GM21423 (cell line): ENCODE measurements around the gene GRK5.
"Not testable (repeated sequence)": the region's sequence is repeated elsewhere in the genome, so short reads cannot be mapped to it uniquely, and the experiment has no call there.

Source experiments
- ATAC-seq: cut with Tn5 transposase; IDR thresholded peaks from one replicate; pipeline ENCODE4 v1.9.1; 2021; ENCODE audit warnings: mild to moderate bottlenecking, moderate library complexity; ENCODE audit not compliant: unreplicated experiment

GRK5 gene

DNA sequence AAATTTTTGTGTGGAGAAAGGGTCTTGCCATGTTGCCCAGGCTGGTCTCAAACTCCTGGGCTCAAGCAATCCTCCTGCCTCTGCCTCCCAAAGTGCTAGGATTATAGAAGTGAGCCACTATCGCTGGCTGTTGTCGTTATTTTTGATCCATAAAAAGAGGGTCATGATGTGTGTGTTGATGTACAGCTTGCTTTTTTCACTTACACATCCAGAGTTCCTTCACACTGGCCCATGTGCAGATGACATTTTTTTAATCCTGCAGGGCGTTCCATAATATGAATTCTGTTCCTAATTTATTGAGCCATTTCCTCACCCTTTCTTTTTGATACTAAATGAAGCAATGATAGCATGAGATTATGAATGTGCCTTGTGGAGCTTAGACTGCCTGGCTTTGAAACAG lies 40.8 kb downstream of the GRK5 start:
- no peak for ATAC-seq

GRCh38 chr10:119248681-119249080 lies 41.3 kb downstream of the GRK5 start:
- no peak for ATAC-seq

GRCh38 chr10:119250641-119251314 lies 43.4 kb downstream of the GRK5 start:
- no peak for ATAC-seq

DNA sequence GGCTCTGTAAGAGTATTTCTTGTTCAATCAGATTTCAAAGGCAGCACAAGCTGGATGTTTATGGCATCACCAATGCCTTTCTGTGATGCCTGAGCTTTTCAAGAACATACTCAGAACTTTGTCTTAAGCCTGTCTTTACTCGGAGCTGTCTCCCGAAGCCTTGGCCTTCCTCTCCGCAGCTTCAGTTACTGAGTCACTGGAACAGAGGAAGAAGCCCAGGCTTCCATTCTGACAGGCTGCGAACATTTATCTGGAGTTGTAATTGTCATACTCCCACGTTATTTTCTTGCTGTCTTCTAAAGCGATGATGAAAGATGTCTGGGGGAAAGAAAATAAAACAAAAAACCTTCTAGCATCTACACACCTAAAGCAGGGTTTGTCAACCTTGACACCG lies 43.9 kb downstream of the GRK5 start:
- no peak for ATAC-seq

GRCh38 chr10:119252051-119252465 lies 44.7 kb downstream of the GRK5 start:
- no peak for ATAC-seq

- no peak for ATAC-seq
Observed at GRCh38 chr10:119252470-119253151, 45.2 kb downstream of the GRK5 start.

- no peak for ATAC-seq
Observed at GRCh38 chr10:119253433-119254174, 46.2 kb downstream of the GRK5 start.

- no peak for ATAC-seq
Observed at GRCh38 chr10:119254335-119254734, 47.0 kb downstream of the GRK5 start.

DNA sequence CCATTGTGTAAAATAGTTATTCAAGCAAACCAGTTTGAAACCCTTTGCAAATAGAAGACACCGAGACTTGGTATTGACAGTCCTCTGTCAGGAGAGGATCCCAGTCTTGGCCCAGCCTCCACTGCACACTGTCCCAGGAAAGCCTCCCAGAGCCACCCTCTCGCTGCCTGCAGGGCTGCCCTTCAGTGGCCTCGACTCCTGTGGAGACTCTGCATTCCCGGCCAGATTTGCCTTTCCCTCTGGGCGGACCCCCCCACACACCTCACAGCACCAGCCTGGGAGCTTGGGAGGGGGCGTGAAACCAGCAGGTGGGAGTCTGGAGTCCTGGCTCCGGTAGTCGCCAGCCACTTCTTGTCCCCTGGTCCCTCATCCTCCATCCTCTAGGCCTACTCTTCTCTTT lies 48.7 kb downstream of the GRK5 start:
- no peak for ATAC-seq

GRCh38 chr10:119256897-119257296 lies 49.5 kb downstream of the GRK5 start:
- no peak for ATAC-seq

DNA sequence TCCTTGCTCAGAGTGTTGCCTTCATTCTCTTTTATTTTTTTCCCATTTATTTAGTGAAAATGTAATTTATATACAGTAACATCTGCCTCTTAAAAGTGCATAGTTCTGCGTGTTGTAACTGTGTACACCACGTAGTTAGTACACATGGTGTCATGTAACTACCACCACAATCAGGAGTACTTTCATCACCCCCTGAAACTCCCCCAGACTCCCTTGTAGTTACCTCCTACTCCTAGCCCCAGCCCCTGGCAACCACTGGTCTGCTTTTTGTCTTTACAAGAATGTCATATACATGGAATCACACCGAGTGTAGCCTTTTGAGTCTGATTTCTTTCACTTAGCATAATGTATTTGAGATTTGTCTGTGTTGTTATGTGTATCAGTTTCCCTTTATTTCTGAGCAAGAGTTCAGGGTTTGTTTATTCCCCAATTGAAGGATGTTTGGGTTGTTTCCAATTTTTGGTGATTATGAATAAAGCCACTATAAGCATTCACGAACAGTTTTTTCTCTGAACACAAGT lies 50.6 kb downstream of the GRK5 start:
- ATAC-seq: no peak

DNA sequence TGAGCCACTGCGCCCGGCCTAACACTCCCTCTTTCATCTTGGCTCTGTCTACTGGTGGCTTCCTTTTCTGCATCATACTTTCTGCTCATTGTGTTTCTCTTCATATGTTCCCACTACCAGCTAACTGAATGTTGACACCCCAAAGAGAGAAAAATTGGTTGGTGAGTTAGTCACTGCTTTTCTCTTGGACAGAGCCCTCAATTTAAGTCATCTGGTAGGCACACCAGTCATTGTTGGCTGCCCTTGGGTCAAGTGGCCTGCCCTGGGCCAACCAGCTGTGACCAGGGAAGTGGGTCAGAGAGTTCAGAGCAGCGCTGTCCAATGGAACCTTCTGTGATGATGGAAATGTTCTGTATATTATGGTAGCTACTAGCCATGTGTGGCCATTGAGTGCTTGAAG lies 52.0 kb downstream of the GRK5 start:
- no peak for ATAC-seq

DNA sequence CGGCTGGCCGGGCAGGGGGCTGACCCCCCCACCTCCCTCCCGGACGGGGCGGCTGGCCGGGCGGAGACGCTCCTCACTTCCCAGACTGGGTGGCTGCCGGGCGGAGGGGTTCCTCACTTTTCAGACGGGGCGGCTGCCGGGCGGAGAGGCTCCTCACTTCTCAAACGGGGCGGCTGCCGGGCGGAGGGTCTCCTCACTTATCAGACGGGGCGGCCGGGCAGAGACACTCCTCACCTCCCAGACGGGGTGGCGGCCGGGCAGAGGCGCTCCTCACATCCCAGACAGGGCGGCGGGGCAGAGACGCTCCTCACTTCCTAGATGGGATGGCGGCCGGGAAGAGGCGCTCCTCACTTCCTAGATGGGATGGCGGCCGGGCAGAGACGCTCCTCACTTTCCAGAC lies 53.6 kb downstream of the GRK5 start:
- ATAC-seq: not testable (repeated sequence)

- ATAC-seq: no peak
Observed at GRCh38 chr10:119263951-119264617, 56.7 kb downstream of the GRK5 start.

DNA sequence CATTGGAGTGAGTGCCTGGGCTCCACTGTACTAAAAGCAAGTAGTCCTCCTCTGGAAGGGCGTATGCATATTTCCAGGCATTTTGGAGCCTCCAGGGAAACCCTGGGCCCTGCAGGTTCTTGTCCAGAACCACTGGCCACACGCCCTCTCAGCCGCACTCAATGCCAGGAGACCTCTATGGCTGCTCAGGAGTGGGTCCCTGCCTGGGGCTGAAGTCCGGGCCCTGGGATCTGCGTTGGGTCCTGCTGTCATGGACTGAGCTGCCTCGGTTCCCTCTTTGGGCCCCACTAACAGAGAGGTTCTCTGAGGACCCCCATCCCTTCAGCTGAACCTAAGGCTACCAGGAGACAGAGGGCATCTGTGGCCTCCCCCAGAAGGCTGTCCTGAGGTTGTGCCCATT lies 58.3 kb downstream of the GRK5 start:
- no peak for ATAC-seq

GRCh38 chr10:119267384-119267783 lies 60.0 kb downstream of the GRK5 start:
- ATAC-seq: no peak

GRCh38 chr10:119268428-119268827 lies 61.1 kb downstream of the GRK5 start:
- ATAC-seq: no peak

GRCh38 chr10:119268871-119269506 lies 61.6 kb downstream of the GRK5 start:
- ATAC-seq: peak; percentile 85

- no peak for ATAC-seq
Observed at GRCh38 chr10:119269737-119270136, 62.4 kb downstream of the GRK5 start.

DNA sequence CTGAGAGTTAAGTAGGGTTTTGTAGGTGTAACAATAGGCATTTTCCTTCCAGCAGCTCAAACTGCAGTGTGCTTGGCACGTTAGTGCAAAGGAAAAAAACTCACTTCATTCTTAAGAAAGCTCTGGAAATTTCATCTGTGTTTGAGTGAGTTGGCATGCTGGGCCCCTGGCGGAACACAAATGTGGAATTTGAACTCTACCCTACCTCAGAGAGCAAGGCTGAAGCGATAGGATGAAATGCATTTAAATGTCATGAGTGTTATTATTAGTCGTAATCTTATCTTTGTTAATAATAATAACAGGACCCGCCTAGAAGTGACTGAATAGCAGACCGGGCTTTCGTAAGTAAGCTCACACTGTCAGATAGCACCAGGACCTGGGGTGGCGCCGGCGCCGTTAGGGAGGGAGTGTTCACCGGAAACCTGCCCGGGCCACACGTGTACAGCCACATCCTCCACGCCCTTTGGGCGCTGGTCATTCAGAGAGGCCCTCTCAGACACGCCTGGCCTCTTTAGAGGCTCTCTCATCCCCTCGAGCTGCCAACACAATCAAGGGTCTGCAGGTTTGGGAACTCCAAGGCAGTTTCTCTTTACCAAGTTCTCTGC lies 63.5 kb downstream of the GRK5 start:
- peak; percentile 50 for ATAC-seq
